K562 (cell line): ENCODE data around the gene FMNL1. TPM values are rescaled to one million over a fixed set of nuclear protein-coding genes. Genes with fewer than 3 reads are reported as not detected.

Source experiments
- ATAC-seq: fragments of 200-7000 bp; cut with Tn5 transposase; 3 replicates; pipeline ENCODE4 v1.9.1; 2020; ENCODE audit warnings: moderate library complexity
- BruUV-seq: library from RNA; stranded (reverse); fragments of 400-500 nt; replicated peaks from 2 replicates; lab custom pipeline; 2021; lab: Mats Ljungman, UMichigan
- CTCF ChIA-PET: fragments of 300-600 bp; formaldehyde crosslinking; extraction: SDS; loops from one replicate; lab custom pipeline; 2021; ENCODE audit warnings: low intra/inter-chr PET ratio; lab: Yijun Ruan, JAX
- POLR2A ChIA-PET: fragments of 300-600, 350-650 bp; sonication (Branson Sonifier 250); formaldehyde crosslinking; extraction: SDS; loops from one replicate; lab custom pipeline; 2021; ENCODE audit warnings: antibody characterized with exemption, inconsistent platforms; lab: Yijun Ruan, JAX
- DNase-seq, 4 experiments: peaks; one replicate each; pipeline versions ENCODE4 v3.0.0 to v3.0.0-alpha.2; 2011 to 2018; ENCODE audit warnings: low spot score in 3 of 4, mixed read lengths in 3 of 4; ENCODE audit errors: extremely low read depth in 1 of 4
- FAIRE-seq: peaks from 2 replicates; lab custom pipeline; 2011; peaks lifted over from hg19 to GRCh38; lab: Jason Lieb, UNC
- H2AFZ ChIP-seq: 2 replicates; pipeline ENCODE4 v1.6.0; 2011; ENCODE audit warnings: low read depth, low read length, control low read depth, inconsistent platforms
- H3K27ac ChIP-seq: fragments of 200-600 bp; 3 replicates; pipeline ENCODE4 v1.8.0; 2011; ENCODE audit warnings: low read depth, mild to moderate bottlenecking, control low read depth, inconsistent platforms, low read length, moderate library complexity, mixed read lengths; ENCODE audit errors: extremely low read depth
- H3K27me3 ChIP-seq, 2 experiments: fragments of 300-600 bp in 1 of 2; 2 replicates in 1 of 2; 3 replicates in 1 of 2; pipeline versions ENCODE4 v1.6.0 to v1.8.0; 2011; ENCODE audit warnings: inconsistent platforms in 2 of 2, low read length in 2 of 2, mild to moderate bottlenecking in 1 of 2, mixed read lengths in 1 of 2, moderate library complexity in 1 of 2; ENCODE audit not compliant: control insufficient read depth in 2 of 2, insufficient read depth in 2 of 2
- H3K36me3 ChIP-seq: fragments of 300-600 bp; 3 replicates; pipeline ENCODE4 v1.8.0; 2011; ENCODE audit warnings: mild to moderate bottlenecking, low read length, inconsistent platforms; ENCODE audit not compliant: control insufficient read depth, insufficient read depth
- H3K4me1 ChIP-seq, 2 experiments: fragments of 200-600 bp in 1 of 2; replicated peaks in 1 of 2; 2 replicates in 1 of 2; 3 replicates in 1 of 2; pipeline versions ENCODE4 v1.5.1 to v1.8.0; 2011; ENCODE audit warnings: inconsistent platforms in 2 of 2, low read length in 2 of 2, mild to moderate bottlenecking in 1 of 2, mixed read lengths in 1 of 2, moderate library complexity in 1 of 2; ENCODE audit not compliant: control insufficient read depth in 2 of 2, insufficient read depth in 2 of 2
- H3K4me2 ChIP-seq: 2 replicates; pipeline ENCODE4 v1.6.1; 2011; ENCODE audit warnings: low read length, control low read depth, inconsistent platforms, mixed read lengths; ENCODE audit not compliant: insufficient read depth
- H3K4me3 ChIP-seq: fragments of 200-600 bp; sonication (generic), shearing (Covaris generic); 2 replicates; pipeline ENCODE4 v1.5.1; 2016; ENCODE audit warnings: control low read depth, inconsistent platforms
- H3K79me2 ChIP-seq: fragments of 200-600 bp; 3 replicates; pipeline ENCODE4 v1.8.0; 2011; ENCODE audit warnings: low read length, inconsistent platforms; ENCODE audit not compliant: control insufficient read depth, insufficient read depth
- H3K9ac ChIP-seq, 2 experiments: 2 replicates each; pipeline versions ENCODE4 v1.6.0 to v1.6.1; 2011; ENCODE audit warnings: low read depth in 2 of 2, low read length in 2 of 2, control low read depth in 1 of 2, inconsistent platforms in 1 of 2, mild to moderate bottlenecking in 1 of 2, mixed read lengths in 1 of 2; ENCODE audit not compliant: insufficient read depth in 1 of 2
- H3K9me1 ChIP-seq: one replicate; pipeline ENCODE4 v1.6.0; 2011; ENCODE audit warnings: inconsistent platforms, mild to moderate bottlenecking, low read length, moderate library complexity; ENCODE audit not compliant: control insufficient read depth, insufficient read depth
- H3K9me3 ChIP-seq: replicated peaks from 2 replicates; pipeline ENCODE4 v1.5.1; 2011; ENCODE audit warnings: low read depth, low read length, inconsistent platforms; ENCODE audit not compliant: control insufficient read depth, insufficient read depth
- H4K20me1 ChIP-seq: replicated peaks from 2 replicates; pipeline ENCODE4 v1.6.1; 2011; ENCODE audit warnings: low read length, inconsistent platforms, mixed read lengths; ENCODE audit not compliant: control insufficient read depth, insufficient read depth
- ZFP30 ChIP-seq: fragments of 250-450 bp; sonication (Bioruptor Pico); IDR thresholded peaks from 2 replicates; pipeline ENCODE4 v1.8.0; 2022; ENCODE audit warnings: moderate library complexity, mild to moderate bottlenecking, inconsistent platforms, borderline replicate concordance
- WGBS: fragments of 100-300 bp; shearing (Covaris generic); methylation state at CpG from one replicate; pipeline ENCODE4 v1.1.6; 2016; ENCODE audit warnings: low coverage, mixed read lengths; ENCODE audit not compliant: insufficient coverage; ENCODE audit errors: missing lambda C conversion rate; 5-methylcytosine and 5-hydroxymethylcytosine counted together
- in situ Hi-C: fragments of 300-500 bp; cut with MboI; formaldehyde crosslinking; loops from 4 replicates; pipeline ENCODE4 v1.15.0; 2018; ENCODE audit warnings: inconsistent platforms, mixed read lengths
- intact Hi-C: fragments of 100-400 bp; cut with micrococcal nuclease; formaldehyde crosslinking; loops from 2 replicates; pipeline ENCODE4 v1.14.2; 2022
- polyA plus RNA-seq, 8 experiments: library from polyadenylated mRNA; depleted of rRNA in 4 of 8; stranded (reverse) in 5 of 8; unstranded in 3 of 8; fragments of >200 nt; fragmentation: Nextera tagmentation in 2 of 8; fragmentation: Illumina TruSeq in 1 of 8; extraction: Ambion mirVana in 2 of 8; extraction: Trizol in 1 of 8; gene quantifications; 2 replicates each; pipeline versions ENCODE4 v1.2.1 to v1.2.3, GENCODE V29; 2011 to 2014; ENCODE audit warnings: inconsistent platforms in 1 of 8, missing spikeins in 1 of 8
- total RNA-seq, 7 experiments: library from RNA; depleted of rRNA in 6 of 7; stranded (reverse); fragments of >200 nt in 6 of 7; fragmentation: Illumina TruSeq in 2 of 7; extraction: Trizol in 2 of 7; gene quantifications; 2 replicates each; pipeline versions ENCODE4 v1.2.1 to v1.2.3, GENCODE V29; 2011 to 2021; ENCODE audit warnings: low replicate concordance in 1 of 7
- TF ChIP-seq, protein P1 (sequence below): sonication (generic); formaldehyde crosslinking; IDR thresholded peaks from 2 replicates; pipeline ENCODE4 v1.8.1; 2023; ENCODE audit warnings: mild to moderate bottlenecking, missing genetic modification reagents

FMNL1 gene
- total and polyA plus RNA-seq, 9 of the 15 experiments (the other 6 are each of a cell fraction or from before 2014, with no cell fraction given) = 0.70 to 36.6 (median 7.7) TPM

- Histone ChIP-seq H3K9me3 (no peaks in the 10 kb centered on the region), H3K79me2 (peaks cover 8% of the 10 kb centered on the region), H3K4me3 (no peak overlapping the region), H4K20me1 (no peaks in the 10 kb centered on the region), H3K4me2 (no peak overlapping the region), H3K27me3 (no peaks in the 10 kb centered on the region), H3K4me1 (peaks cover 2 to 49% of the 10 kb centered on the region in 2 experiments; a peak in 4 of 5 replicates), H3K9me1 (no peaks in the 10 kb centered on the region), H3K27ac (no peak overlapping the region), H3K9ac (peak overlapping the region in 1 of 2 experiments; percentile 50; a peak in 1 of 4 replicates), H3K36me3 (peaks cover 43% of the 10 kb centered on the region; the same call in 2 of the 3 replicates), H2AFZ (no peak overlapping the region)
- WGBS = 91% methylated on average over 18 of the region's 18 CpGs
- DNase-seq (no peak), FAIRE-seq (no peak), ATAC-seq (no peak)
- BruUV-seq = no TSS peak
- POLR2A ChIA-PET = interaction anchor here (0.6 kb wide), 1 partner anchor 32 kb away, joined by 5 read pairs; no protein-coding TSS in a partner anchor
- intact Hi-C loops = no loop called here
- in situ Hi-C loops = no loop called here
- CTCF ChIA-PET = no interaction called here
- TF ChIP-seq, protein P1, sequence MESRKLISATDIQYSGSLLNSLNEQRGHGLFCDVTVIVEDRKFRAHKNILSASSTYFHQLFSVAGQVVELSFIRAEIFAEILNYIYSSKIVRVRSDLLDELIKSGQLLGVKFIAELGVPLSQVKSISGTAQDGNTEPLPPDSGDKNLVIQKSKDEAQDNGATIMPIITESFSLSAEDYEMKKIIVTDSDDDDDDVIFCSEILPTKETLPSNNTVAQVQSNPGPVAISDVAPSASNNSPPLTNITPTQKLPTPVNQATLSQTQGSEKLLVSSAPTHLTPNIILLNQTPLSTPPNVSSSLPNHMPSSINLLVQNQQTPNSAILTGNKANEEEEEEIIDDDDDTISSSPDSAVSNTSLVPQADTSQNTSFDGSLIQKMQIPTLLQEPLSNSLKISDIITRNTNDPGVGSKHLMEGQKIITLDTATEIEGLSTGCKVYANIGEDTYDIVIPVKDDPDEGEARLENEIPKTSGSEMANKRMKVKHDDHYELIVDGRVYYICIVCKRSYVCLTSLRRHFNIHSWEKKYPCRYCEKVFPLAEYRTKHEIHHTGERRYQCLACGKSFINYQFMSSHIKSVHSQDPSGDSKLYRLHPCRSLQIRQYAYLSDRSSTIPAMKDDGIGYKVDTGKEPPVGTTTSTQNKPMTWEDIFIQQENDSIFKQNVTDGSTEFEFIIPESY (CRISPR knock-in tag) = peak; percentile 73
- no peak for TF ChIP-seq ZFP30
These were observed 22.1 kb downstream of the FMNL1 start for GRCh38 chr17:45243750-45244149.
